Epithelial cell of proximal tubule (primary cell): ENCODE data around the gene CACNA2D2. TPM values are rescaled to one million over a fixed set of nuclear protein-coding genes. Genes with fewer than 3 reads are reported as not detected.
A peak's percentile ranks its signal among the peaks of the same experiment; 100 is the strongest.

Experiments used
- DNase-seq: peaks from one replicate; pipeline ENCODE4 v3.0.0-alpha.2; 2011; ENCODE audit warnings: low read depth
- H3K4me3 ChIP-seq: 2 replicates; pipeline ENCODE4 v1.5.1; 2011; ENCODE audit warnings: low read depth, mild to moderate bottlenecking, low read length
- total RNA-seq: library from RNA; depleted of rRNA; stranded (reverse); fragments of >200 nt; gene quantifications from 2 replicates; pipeline ENCODE4 v1.2.3, GENCODE V29; 2015
- TF ChIP-seq, protein P1 (sequence below): conservative IDR thresholded peaks from 2 replicates; pipeline ENCODE4 v1.5.1; 2012; ENCODE audit warnings: low read depth, mild to moderate bottlenecking, low read length

CACNA2D2 gene
- total RNA-seq, 1 donor from 2014 or later, result not detected

DNA sequence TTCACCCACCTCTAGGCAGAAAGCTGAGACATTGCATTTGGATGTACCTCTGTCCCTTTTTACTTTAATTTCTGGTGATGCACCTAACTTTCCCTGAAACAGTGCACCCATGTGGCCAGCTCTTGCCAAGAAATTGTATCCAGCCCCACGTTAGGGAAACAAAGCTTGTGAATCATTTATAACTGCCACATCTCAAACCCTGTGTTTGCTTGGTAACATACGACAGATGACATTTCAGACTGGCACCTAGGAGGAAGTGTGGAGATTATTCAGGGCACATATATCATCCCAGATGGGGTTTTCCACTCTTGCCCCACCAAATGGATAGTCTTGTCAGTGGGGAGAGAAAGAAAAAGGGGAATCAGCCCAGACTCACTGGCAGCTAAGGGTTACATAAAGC lies 150.7 kb downstream of the CACNA2D2 start:
- DNase-seq, result no peak
- TF ChIP-seq, protein P1, sequence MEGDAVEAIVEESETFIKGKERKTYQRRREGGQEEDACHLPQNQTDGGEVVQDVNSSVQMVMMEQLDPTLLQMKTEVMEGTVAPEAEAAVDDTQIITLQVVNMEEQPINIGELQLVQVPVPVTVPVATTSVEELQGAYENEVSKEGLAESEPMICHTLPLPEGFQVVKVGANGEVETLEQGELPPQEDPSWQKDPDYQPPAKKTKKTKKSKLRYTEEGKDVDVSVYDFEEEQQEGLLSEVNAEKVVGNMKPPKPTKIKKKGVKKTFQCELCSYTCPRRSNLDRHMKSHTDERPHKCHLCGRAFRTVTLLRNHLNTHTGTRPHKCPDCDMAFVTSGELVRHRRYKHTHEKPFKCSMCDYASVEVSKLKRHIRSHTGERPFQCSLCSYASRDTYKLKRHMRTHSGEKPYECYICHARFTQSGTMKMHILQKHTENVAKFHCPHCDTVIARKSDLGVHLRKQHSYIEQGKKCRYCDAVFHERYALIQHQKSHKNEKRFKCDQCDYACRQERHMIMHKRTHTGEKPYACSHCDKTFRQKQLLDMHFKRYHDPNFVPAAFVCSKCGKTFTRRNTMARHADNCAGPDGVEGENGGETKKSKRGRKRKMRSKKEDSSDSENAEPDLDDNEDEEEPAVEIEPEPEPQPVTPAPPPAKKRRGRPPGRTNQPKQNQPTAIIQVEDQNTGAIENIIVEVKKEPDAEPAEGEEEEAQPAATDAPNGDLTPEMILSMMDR, result peak; percentile 56
- no peak overlapping the region for H3K4me3 ChIP-seq

DNA sequence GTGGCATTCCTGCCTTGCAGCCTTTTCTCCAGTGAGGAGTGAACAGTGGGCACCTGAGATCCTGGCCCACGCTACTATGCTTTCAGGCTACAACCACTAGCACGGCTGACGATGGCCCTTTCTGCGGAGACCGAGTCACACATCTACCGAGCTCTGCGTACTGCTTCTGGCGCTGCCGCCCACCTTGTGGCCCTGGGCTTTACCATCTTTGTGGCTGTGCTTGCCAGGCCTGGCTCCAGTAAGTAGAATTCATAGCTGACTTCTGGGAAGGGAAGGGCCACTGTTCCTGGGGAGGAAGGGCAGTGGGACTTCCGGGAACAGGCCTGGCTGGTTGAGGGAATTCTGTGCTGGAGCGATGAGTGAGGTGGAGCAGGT lies 152.1 kb downstream of the CACNA2D2 start:
- DNase-seq, result no peak
- TF ChIP-seq, protein P1, result no peak
- peak overlapping the region; percentile 78 for H3K4me3 ChIP-seq

DNA sequence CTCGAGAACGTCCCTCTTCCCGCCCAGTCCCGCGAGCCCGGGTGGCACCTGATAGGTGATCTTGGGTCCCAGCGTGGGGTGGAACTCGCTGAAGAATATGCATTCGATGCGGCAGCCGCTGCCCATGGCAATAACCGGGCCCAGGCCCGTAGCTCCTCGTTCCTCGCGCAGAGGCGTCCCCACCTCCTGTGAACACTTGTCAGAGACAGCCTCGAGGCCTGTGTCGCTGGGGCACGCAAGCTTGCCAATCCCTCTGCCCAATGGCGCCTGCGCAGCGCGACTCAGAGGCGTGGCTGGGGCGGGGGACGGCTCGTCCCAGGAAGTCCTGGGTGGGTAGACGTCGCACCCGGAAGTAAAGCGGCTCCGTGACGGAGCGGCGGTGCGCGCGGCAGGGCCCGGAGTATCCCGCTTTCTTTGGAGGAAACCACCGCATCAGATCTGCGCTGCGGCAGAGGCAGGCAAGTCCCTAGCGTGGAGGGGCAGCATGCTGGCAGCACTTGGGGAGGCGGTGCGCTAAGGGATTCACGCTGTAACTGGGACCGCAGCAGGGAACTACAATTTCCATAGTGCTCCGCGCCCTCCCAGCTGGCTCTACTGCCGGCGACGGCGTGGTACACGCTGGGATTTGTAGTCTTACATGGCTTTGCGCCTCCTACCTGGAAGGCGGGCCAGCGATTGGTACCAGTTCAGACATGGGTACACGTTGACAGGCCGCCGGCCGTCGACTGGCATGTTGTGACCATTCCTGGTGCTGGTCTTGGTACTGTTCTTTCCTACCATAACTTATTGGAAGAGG lies 152.7 kb downstream of the CACNA2D2 start, which contains the start of the genes CYB561D2 and NPRL2:
TSS of gene CYB561D2 (plus strand) at position 336 of the 796 bp plus-strand sequence. CDS start 572 bp downstream, outside the sequence.
TSS of gene NPRL2 (minus strand) at position 249 of the 796 bp plus-strand sequence. CDS start at position 126, 123 bp downstream.
- TF ChIP-seq, protein P1, result no peak
- peak within 1 kb of the TSS; percentile 78 for H3K4me3 ChIP-seq
- DNase-seq, result no peak

DNA sequence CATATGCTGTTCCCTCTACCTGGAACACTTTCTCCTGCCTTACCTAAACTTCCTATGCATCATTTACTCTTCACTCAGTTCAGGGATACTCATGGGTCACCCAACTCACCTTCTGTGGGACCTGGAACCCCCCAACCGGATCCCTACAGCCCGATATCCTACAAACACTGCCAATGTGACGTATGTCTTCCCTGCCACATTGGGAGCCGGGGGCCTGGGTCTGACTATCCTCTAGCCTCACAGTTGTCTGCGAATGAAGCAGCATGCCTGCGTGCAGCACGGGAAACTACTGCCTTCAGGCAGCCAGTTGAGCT lies 153.3 kb downstream of the CACNA2D2 start:
- TF ChIP-seq, protein P1, result no peak
- no peak for DNase-seq
- peak overlapping the region; percentile 78 for H3K4me3 ChIP-seq

DNA sequence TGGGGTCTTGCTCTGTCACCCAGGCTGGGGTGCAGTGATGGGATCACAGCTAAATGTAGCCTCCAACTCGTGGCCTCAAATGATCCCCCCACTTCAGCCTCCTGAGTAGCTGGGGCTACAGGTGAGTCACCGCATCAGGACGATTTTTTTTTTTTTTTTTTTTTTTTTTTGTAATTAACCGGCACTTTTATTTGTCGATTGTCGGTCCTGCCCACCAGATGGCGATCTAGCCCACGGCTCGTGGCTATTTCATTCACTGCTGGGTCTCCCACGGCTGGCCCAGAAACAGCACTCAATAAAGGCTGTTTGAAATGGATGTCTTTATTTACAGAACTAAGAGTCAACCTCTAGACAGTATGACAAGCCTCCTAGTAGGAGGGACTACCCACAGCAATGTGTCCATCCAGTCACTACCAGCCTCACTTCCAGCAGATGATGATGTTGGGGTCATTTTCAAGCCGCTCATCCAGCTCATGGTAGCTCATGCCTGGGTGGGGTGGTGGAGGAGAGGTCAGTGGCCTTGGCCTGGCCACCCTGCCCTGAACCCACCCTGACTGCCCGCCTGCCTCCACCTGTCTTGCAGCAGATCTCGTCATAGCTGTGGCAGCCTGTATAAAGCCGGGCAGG lies 156.1 kb downstream of the CACNA2D2 start:
- TF ChIP-seq, protein P1, result peak; percentile 77
- no peak overlapping the region for H3K4me3 ChIP-seq
- DNase-seq, result no peak

DNA sequence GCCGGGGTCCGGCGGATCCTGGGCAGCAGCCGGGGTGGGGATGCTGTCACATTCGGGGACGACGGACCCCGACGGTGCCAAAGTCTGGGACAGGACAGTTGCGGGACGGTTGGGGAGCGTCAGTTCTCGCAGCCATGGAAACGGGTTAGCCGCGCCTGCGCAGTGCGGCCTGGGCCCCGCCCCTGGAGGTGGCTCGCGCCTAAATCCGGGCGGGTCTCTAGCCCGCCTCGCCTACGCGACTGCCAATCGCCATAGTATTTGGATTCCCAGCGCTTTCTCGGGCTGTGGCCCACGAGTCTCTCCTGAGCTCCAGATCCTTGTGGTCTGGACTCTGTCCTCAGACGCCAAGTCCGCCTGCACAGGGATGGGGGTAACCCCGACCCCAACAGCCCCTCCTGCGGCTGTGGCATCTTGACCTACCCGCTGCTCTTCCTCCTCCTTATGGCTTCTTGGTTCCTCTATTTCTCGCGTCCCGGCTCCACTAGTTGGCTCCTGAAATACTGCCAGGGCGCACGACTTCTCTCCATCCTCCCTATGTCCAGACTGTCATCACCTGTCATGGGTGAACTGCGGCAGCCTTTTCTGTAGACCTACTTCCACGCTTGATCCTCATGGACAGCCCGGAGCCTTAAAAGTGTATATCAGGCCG lies 157.7 kb downstream of the CACNA2D2 start, which contains the start of gene ZMYND10:
TSS of gene ZMYND10 (minus strand) at position 147 of the 649 bp plus-strand sequence. CDS start 153 bp downstream, outside the sequence.
- TF ChIP-seq, protein P1, result no peak
- DNase-seq, result no peak
- peak within 1 kb of the TSS; percentile 66 for H3K4me3 ChIP-seq
